Trophoblast cell (in vitro differentiated cells and primary cell): ENCODE measurements around the gene CAMK1D.
"Not testable (repeated sequence)": the region's sequence is repeated elsewhere in the genome, so short reads cannot be mapped to it uniquely, and the experiment has no call there.

Source experiments
- DNase-seq, 2 donors: peaks; one replicate each; pipeline ENCODE4 v3.0.0-alpha.2; 2016
- H2AFZ ChIP-seq: 2 replicates; pipeline ENCODE4 v1.6.1; 2013; ENCODE audit warnings: low read length, moderate library complexity, mild to moderate bottlenecking; ENCODE audit not compliant: insufficient read depth, poor library complexity
- H2AK5ac ChIP-seq: 2 replicates; pipeline ENCODE4 v1.6.1; 2013; ENCODE audit warnings: mild to moderate bottlenecking, low read length
- H2BK120ac ChIP-seq: 2 replicates; pipeline ENCODE4 v1.6.1; 2013; ENCODE audit warnings: low read length, mild to moderate bottlenecking, moderate library complexity; ENCODE audit not compliant: insufficient read depth, poor library complexity
- H2BK12ac ChIP-seq: 2 replicates; pipeline ENCODE4 v1.6.1; 2013; ENCODE audit warnings: mild to moderate bottlenecking, low read length, moderate library complexity
- H2BK5ac ChIP-seq: 2 replicates; pipeline ENCODE4 v1.6.1; 2013; ENCODE audit warnings: low read length, low read depth, moderate library complexity, mild to moderate bottlenecking; ENCODE audit not compliant: poor library complexity
- H3K14ac ChIP-seq: 2 replicates; pipeline ENCODE4 v1.6.1; 2013; ENCODE audit warnings: mild to moderate bottlenecking, low read length
- H3K18ac ChIP-seq: 2 replicates; pipeline ENCODE4 v1.6.1; 2013; ENCODE audit warnings: mild to moderate bottlenecking, low read length
- H3K23ac ChIP-seq: 2 replicates; pipeline ENCODE4 v1.6.1; 2013; ENCODE audit warnings: low read length
- H3K27ac ChIP-seq: 2 replicates; pipeline ENCODE4 v1.5.1; 2013; ENCODE audit warnings: low read depth, mild to moderate bottlenecking, inconsistent platforms, low read length, moderate library complexity
- H3K27me3 ChIP-seq: 2 replicates; pipeline ENCODE4 v1.6.1; 2013; ENCODE audit warnings: inconsistent platforms, mild to moderate bottlenecking, low read length, moderate library complexity; ENCODE audit not compliant: insufficient read depth
- H3K36me3 ChIP-seq, 2 experiments: 1 replicate in 1 of 2; 2 replicates in 1 of 2; pipeline ENCODE4 v1.6.1; 2013; ENCODE audit warnings: low read length in 2 of 2, mild to moderate bottlenecking in 2 of 2, moderate library complexity in 1 of 2; ENCODE audit not compliant: insufficient read depth in 2 of 2, control insufficient read depth in 1 of 2
- H3K4ac ChIP-seq: 2 replicates; pipeline ENCODE4 v1.6.1; 2013; ENCODE audit warnings: low read depth, mild to moderate bottlenecking, low read length, moderate library complexity
- H3K4me1 ChIP-seq, 2 experiments: 1 replicate in 1 of 2; 2 replicates in 1 of 2; pipeline ENCODE4 v1.6.1; 2013; ENCODE audit warnings: low read length in 2 of 2, mild to moderate bottlenecking in 2 of 2, moderate library complexity in 1 of 2; ENCODE audit not compliant: insufficient read depth in 2 of 2, control insufficient read depth in 1 of 2
- H3K4me2 ChIP-seq: 2 replicates; pipeline ENCODE4 v1.6.1; 2013; ENCODE audit warnings: inconsistent platforms, mild to moderate bottlenecking, low read length, moderate library complexity
- H3K4me3 ChIP-seq: 2 replicates; pipeline ENCODE4 v1.5.1; 2013; ENCODE audit warnings: mild to moderate bottlenecking, low read depth, low read length, inconsistent platforms
- H3K79me1 ChIP-seq: one replicate; pipeline ENCODE4 v1.6.1; 2013; ENCODE audit warnings: low read length
- H3K79me2 ChIP-seq: 2 replicates; pipeline ENCODE4 v1.6.1; 2013; ENCODE audit warnings: low read length, mild to moderate bottlenecking; ENCODE audit not compliant: control insufficient read depth, insufficient read depth, poor library complexity
- H3K9ac ChIP-seq: 2 replicates; pipeline ENCODE4 v1.6.1; 2013; ENCODE audit warnings: mild to moderate bottlenecking, low read length
- H3K9me3 ChIP-seq: 2 replicates; pipeline ENCODE4 v1.6.1; 2013; ENCODE audit warnings: low read depth, mild to moderate bottlenecking, control low read depth, inconsistent platforms, low read length; ENCODE audit not compliant: insufficient read depth
- H4K12ac ChIP-seq: 2 replicates; pipeline ENCODE4 v1.6.1; 2013; ENCODE audit warnings: low read depth, mild to moderate bottlenecking, low read length, moderate library complexity
- H4K8ac ChIP-seq: 2 replicates; pipeline ENCODE4 v1.6.1; 2013; ENCODE audit warnings: low read depth, mild to moderate bottlenecking, low read length, moderate library complexity
- H4K91ac ChIP-seq: one replicate; pipeline ENCODE4 v1.6.1; 2013; ENCODE audit warnings: low read depth, mild to moderate bottlenecking, low read length, moderate library complexity
- WGBS: extraction: QIAGEN DNeasy Blood & Tissue Kit; methylation state at CpG from one replicate; pipeline ENCODE4 v1.1.7; 2013; ENCODE audit warnings: missing lambda C conversion rate; ENCODE audit not compliant: insufficient read length, insufficient coverage; ENCODE audit errors: extremely low coverage; 5-methylcytosine and 5-hydroxymethylcytosine counted together

Gene CAMK1D

DNA sequence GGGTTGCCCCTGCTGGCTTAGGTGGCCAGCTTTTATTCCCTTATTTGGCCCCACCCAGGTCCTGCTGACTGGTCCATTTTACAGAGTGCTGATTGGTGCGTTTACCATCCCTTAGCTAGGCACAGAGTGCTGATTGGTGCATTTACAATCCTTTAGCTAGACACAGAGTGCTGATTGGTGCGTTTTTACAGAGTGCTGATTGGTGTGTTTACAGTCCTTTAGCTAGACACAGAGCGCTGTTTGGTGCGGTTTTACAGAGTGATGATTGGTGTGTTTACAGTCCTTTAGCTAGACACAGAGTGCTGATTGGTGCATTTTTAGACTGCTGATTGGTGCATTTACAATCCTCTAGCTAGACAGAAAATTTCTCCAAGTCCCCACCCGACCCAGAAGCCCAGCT, 39.6 kb upstream of the CAMK1D start:
- not testable (repeated sequence) for H2BK12ac ChIP-seq, H4K8ac ChIP-seq, H2AK5ac ChIP-seq, H3K4me1 ChIP-seq, H4K91ac ChIP-seq, H2BK120ac ChIP-seq, H3K79me1 ChIP-seq, H3K9ac ChIP-seq, H3K18ac ChIP-seq, H4K12ac ChIP-seq, H3K27me3 ChIP-seq, H3K4me2 ChIP-seq, DNase-seq, H3K36me3 ChIP-seq, H3K23ac ChIP-seq, H2AFZ ChIP-seq, H3K9me3 ChIP-seq, H2BK5ac ChIP-seq, H3K4me3 ChIP-seq, H3K79me2 ChIP-seq, H3K27ac ChIP-seq, H3K14ac ChIP-seq, H3K4ac ChIP-seq
- no CpG with 5 or more reads among the region's 5 CpGs for WGBS

- H4K91ac ChIP-seq, result no peak overlapping the region
- H3K79me2 ChIP-seq, result no peaks in the 10 kb centered on the region
- H3K27ac ChIP-seq, result no peak overlapping the region
- H3K79me1 ChIP-seq, result no peaks in the 10 kb centered on the region
- H2AK5ac ChIP-seq, result no peak overlapping the region
- H4K12ac ChIP-seq, result no peak overlapping the region
- H3K9me3 ChIP-seq, result no peaks in the 10 kb centered on the region
- H3K23ac ChIP-seq, result no peak overlapping the region
- H3K4me1 ChIP-seq, result no peaks in the 10 kb centered on the region
- WGBS, result no CpG with 5 or more reads among the region's 6 CpGs
- no peak overlapping the region for H3K4ac ChIP-seq
- no peak overlapping the region for H2AFZ ChIP-seq
- H3K9ac ChIP-seq, result no peak overlapping the region
- H2BK120ac ChIP-seq, result no peak overlapping the region
- no peak for DNase-seq
- H3K27me3 ChIP-seq, result no peaks in the 10 kb centered on the region
- no peak overlapping the region for H3K18ac ChIP-seq
- H3K4me2 ChIP-seq, result no peak overlapping the region
- no peak overlapping the region for H2BK12ac ChIP-seq
- no peaks in the 10 kb centered on the region for H3K36me3 ChIP-seq
- no peak overlapping the region for H2BK5ac ChIP-seq
- H3K4me3 ChIP-seq, result no peak overlapping the region
- no peak overlapping the region for H3K14ac ChIP-seq
- no peak overlapping the region for H4K8ac ChIP-seq
Observed at GRCh38 chr10:12314836-12315235, 34.5 kb upstream of the CAMK1D start.

DNA sequence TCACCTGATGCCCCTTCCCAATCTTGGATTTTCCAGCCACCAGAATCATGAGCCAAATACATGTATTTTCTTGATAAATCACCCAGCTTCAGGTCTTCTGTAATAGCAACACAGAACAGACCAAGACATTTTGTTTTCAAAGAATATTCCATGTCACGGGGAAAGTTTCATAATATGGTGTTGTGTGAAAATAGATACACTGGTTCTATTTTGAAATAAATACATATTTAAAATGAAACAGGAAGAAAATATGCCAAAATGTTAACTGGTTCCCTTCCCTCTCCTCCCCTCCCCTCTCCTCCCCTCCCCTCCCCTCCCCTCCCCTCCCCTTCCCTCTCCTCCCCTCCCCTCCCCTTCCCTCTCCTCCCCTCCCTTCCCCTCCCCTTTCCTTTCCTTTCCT, 30.3 kb upstream of the CAMK1D start:
- Histone ChIP-seq H3K4ac (no peak overlapping the region), H4K91ac (no peak overlapping the region), H2AK5ac (no peak overlapping the region), H3K36me3 (no peaks in the 10 kb centered on the region), H2BK5ac (no peak overlapping the region), H3K9me3 (no peaks in the 10 kb centered on the region), H3K14ac (no peak overlapping the region), H3K27ac (no peak overlapping the region), H3K18ac (no peak overlapping the region), H2BK120ac (no peak overlapping the region), H3K4me2 (no peak overlapping the region), H3K79me2 (no peaks in the 10 kb centered on the region), H3K79me1 (no peaks in the 10 kb centered on the region), H3K4me3 (no peak overlapping the region), H4K12ac (no peak overlapping the region), H2BK12ac (no peak overlapping the region), H2AFZ (no peak overlapping the region), H3K9ac (no peak overlapping the region), H4K8ac (no peak overlapping the region), H3K27me3 (no peaks in the 10 kb centered on the region), H3K23ac (no peak overlapping the region), H3K4me1 (no peaks in the 10 kb centered on the region)
- no CpG with 5 or more reads among the region's 1 CpG for WGBS
- no peak for DNase-seq

DNA sequence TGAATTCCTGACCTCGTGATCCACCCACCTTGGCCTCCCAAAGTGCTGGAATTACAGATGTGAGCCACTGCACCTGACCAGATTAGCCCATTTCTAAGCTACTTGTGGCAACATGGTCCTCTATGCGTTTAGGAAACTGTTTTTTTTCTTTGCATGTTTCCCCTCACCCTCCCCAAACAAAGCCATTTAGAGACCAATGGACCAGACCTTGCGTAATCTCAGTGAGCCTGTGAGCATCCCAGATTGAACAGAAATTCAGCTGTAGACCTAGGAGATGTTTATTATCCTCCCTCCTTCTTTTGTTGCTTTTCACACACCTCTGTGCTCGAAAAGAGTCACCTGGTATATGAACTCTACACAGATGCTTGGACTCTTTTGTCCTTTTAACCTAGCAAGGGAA, 28.5 kb upstream of the CAMK1D start:
- Histone ChIP-seq H3K36me3 (no peaks in the 10 kb centered on the region), H4K8ac (no peak overlapping the region), H3K4me2 (no peak overlapping the region), H3K27ac (no peak overlapping the region), H2BK5ac (no peak overlapping the region), H3K14ac (no peak overlapping the region), H3K18ac (no peak overlapping the region), H4K91ac (no peak overlapping the region), H3K9ac (no peak overlapping the region), H2BK12ac (no peak overlapping the region), H2AFZ (no peak overlapping the region), H3K4ac (no peak overlapping the region), H3K23ac (no peak overlapping the region), H3K27me3 (no peaks in the 10 kb centered on the region), H2BK120ac (no peak overlapping the region), H4K12ac (no peak overlapping the region), H2AK5ac (no peak overlapping the region), H3K4me3 (no peak overlapping the region), H3K79me1 (no peaks in the 10 kb centered on the region), H3K79me2 (no peaks in the 10 kb centered on the region), H3K9me3 (no peaks in the 10 kb centered on the region), H3K4me1 (no peaks in the 10 kb centered on the region)
- no peak for DNase-seq
- WGBS, result no CpG with 5 or more reads among the region's 4 CpGs
